Testis (tissue), 2 donors: ENCODE measurements around the gene KARS1.

Source experiments
- CTCF ChIP-seq, 3 experiments: fragments of 450-650 bp in 2 of 3; fragments of 200-600 bp in 1 of 3; sonication (generic) in 1 of 3; IDR thresholded peaks; one replicate each; pipeline ENCODE4 v1.5.1; 2016 to 2019; ENCODE audit warnings: antibody characterized with exemption in 3 of 3, mild to moderate bottlenecking in 2 of 3, moderate library complexity in 1 of 3
- POLR2A ChIP-seq: fragments of 450-650 bp; IDR thresholded peaks from one replicate; pipeline ENCODE4 v1.6.1; 2017; ENCODE audit warnings: antibody characterized with exemption, mild to moderate bottlenecking, moderate library complexity

DNA sequence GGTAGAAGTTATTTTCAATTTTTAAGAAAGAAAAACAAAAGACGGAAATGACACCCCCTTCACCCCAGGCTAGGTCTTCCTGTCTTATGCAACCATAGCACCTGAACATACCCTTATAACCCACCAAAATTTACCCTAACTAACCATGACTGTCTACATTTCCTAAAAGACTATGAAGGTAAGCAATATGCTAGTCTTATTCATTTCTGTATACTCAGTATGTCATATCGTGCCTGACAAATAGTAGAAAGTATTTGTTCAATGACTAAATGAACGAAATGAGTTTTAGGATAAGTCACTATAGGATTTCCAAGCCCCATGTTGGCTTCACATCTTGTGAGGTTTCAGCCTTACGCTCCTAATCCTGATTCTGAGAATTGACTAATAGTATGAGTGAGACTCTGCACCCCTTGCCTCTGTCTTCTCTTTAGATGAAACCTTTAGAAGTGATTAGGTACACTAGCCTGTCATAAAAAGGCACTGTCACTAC lies 30.9 kb downstream of the KARS1 start:
- TF ChIP-seq POLR2A (no peak), CTCF (IDR thresholded peaks at IDR 0.05) (no peak)
